ENCODE measurements around the gene IFNL4. TPM values are rescaled to one million over a fixed set of nuclear protein-coding genes. Genes with fewer than 3 reads are reported as not detected.
"Not testable (repeated sequence)": the region's sequence is repeated elsewhere in the genome, so short reads cannot be mapped to it uniquely, and the experiment has no call there.

Gene IFNL4
- total RNA-seq, 4 donors from 2014 or later: not detected

DNA sequence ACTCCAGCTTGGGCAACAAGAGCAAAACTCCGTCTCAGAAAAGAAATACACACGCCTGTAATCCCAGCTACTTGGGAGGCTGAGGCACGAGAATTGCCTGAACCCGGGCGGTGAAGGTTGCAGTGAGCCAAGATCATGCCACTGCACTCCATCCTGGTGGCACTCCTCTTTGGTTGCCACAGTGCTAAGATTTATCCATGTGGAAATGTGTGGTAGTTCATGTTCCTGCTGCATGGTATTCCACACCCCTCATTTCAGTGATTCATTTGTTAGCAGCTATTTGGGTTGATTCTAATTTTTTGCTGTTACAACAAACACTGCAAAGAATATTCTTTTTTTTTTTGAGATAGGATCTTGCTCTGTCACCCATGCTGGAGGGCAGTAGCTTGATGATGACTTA is 15.9 kb downstream of the IFNL4 start:
- H3K9me3 ChIP-seq: no peaks in the 10 kb centered on the region
- WGBS, 2 donors (ENCODE audit: low coverage in 1 of 2): 89 to 93% methylated on average over 2 to 5 of the region's 5 CpGs
- no peak for DNase-seq
- H3K36me3 ChIP-seq: no peaks in the 10 kb centered on the region
- H3K4me1 ChIP-seq: peaks cover 0 to 3% (median under 1%) of the 10 kb centered on the region in 4 donors
- intact Hi-C loops (cut with DNase I; ENCODE audit: low total_unique reads): no loop called here
- no peak overlapping the region for H3K27ac ChIP-seq
- H3K27me3 ChIP-seq: peaks cover 9% of the 10 kb centered on the region
- no peak overlapping the region for H3K4me3 ChIP-seq
- in situ Hi-C loops (cut with MboI; ENCODE audit: low pct_ligation_motif_present in 1 of 4, low pct_unique_long_range_greater_than_20kb in 1 of 4, low sequenced_read_pairs in 3 of 4): no loop called here
- TF ChIP-seq, protein P1, sequence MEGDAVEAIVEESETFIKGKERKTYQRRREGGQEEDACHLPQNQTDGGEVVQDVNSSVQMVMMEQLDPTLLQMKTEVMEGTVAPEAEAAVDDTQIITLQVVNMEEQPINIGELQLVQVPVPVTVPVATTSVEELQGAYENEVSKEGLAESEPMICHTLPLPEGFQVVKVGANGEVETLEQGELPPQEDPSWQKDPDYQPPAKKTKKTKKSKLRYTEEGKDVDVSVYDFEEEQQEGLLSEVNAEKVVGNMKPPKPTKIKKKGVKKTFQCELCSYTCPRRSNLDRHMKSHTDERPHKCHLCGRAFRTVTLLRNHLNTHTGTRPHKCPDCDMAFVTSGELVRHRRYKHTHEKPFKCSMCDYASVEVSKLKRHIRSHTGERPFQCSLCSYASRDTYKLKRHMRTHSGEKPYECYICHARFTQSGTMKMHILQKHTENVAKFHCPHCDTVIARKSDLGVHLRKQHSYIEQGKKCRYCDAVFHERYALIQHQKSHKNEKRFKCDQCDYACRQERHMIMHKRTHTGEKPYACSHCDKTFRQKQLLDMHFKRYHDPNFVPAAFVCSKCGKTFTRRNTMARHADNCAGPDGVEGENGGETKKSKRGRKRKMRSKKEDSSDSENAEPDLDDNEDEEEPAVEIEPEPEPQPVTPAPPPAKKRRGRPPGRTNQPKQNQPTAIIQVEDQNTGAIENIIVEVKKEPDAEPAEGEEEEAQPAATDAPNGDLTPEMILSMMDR (IDR thresholded peaks at IDR 0.05): no peak
- TF ChIP-seq POLR2AphosphoS5 (IDR thresholded peaks at IDR 0.05) (no peak), POLR2A (IDR thresholded peaks at IDR 0.05) (no peak), EP300 (IDR thresholded peaks at IDR 0.05; ENCODE audit: low read depth) (no peak)

DNA sequence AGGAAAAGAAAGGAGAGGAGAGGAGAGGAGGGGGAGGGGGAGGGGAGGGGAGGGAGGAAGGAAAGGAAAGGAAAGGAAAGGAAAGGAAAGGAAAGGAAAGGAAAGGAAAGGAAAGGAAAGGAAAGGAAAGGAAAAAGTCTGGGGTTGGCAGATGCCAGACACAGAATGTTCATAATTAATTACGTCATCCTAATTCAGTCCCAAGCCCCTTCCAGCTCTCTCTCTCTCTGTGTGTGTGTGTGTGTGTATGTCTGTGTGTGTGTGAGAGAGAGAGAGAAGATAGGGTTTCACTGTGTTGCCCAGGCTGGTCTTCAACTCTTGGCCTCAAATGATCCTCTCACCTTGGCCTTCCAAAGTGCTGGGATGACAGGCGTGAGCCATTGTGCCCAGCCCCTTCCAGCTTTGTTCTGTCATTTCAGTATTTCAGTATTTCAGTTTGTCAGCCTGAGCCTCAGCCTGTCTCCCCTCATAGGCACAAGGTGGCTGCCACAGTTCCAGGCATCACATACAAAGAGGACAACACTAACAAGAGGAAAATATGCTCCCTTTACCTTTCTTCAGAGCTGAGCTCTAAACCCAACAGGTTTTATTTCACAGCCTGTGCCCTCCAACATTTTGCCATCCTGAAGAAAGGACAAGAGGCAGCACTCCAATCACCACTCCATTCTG is 18.4 kb downstream of the IFNL4 start:
- H3K4me3 ChIP-seq: no peak overlapping the region
- in situ Hi-C loops (cut with MboI; ENCODE audit: low pct_ligation_motif_present in 1 of 4, low pct_unique_long_range_greater_than_20kb in 1 of 4, low sequenced_read_pairs in 3 of 4) (no loop called here), intact Hi-C loops (cut with DNase I; ENCODE audit: low total_unique reads) (no loop called here)
- H3K27ac ChIP-seq: no peak overlapping the region
- no peaks in the 10 kb centered on the region for H3K4me1 ChIP-seq
- peaks cover 5% of the 10 kb centered on the region for H3K27me3 ChIP-seq
- no peaks in the 10 kb centered on the region for H3K9me3 ChIP-seq
- no peak for TF ChIP-seq POLR2AphosphoS5 (IDR thresholded peaks at IDR 0.05)
- no peak for TF ChIP-seq EP300 (IDR thresholded peaks at IDR 0.05; ENCODE audit: low read depth)
- no peak for DNase-seq
- H3K36me3 ChIP-seq: no peaks in the 10 kb centered on the region
- WGBS, 2 donors (ENCODE audit: low coverage in 1 of 2): 68% methylated on average over 2 of the region's 2 CpGs; no CpG with 5 or more reads in 1 of the 2 donors

DNA sequence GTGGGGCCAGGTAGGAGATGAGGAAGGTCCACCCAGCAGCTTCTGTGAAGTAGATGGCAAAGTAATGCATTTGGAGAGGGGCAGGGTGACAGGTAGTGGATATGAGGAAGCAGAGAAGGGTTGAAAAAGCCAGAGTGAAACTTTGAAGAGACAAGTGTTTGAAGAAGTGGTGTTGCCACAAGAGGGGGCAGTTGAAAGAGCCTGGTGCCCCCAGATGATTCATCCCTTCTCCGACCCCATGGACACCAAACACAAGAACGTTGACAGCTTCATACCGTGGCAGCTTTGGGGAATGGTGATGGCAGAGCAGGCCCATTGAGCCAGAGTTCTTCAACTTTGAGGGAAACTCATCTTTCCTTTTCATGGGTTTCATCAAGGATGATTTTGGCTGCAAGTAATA is 23.7 kb downstream of the IFNL4 start:
- 26% methylated on average over 3 of the region's 3 CpGs; no CpG with 5 or more reads in 1 of the 2 donors for WGBS, 2 donors (ENCODE audit: low coverage in 1 of 2)
- no peak overlapping the region for H3K4me3 ChIP-seq
- in situ Hi-C loops (cut with MboI; ENCODE audit: low pct_ligation_motif_present in 1 of 4, low pct_unique_long_range_greater_than_20kb in 1 of 4, low sequenced_read_pairs in 3 of 4): loop anchor here in 1 of 4 donors (25.0 kb wide), 1 partner anchor 638 kb away; no protein-coding TSS in a partner anchor
- peaks cover 38% of the 10 kb centered on the region for H3K27me3 ChIP-seq
- no peaks in the 10 kb centered on the region for H3K9me3 ChIP-seq
- TF ChIP-seq, protein P1 (IDR thresholded peaks at IDR 0.05): no peak
- TF ChIP-seq POLR2A (IDR thresholded peaks at IDR 0.05) (no peak), EP300 (IDR thresholded peaks at IDR 0.05; ENCODE audit: low read depth) (no peak), POLR2AphosphoS5 (IDR thresholded peaks at IDR 0.05) (no peak)
- no peaks in the 10 kb centered on the region for H3K4me1 ChIP-seq
- no peak overlapping the region for H3K27ac ChIP-seq
- intact Hi-C loops (cut with DNase I; ENCODE audit: low total_unique reads): no loop called here
- no peaks in the 10 kb centered on the region for H3K36me3 ChIP-seq
- DNase-seq: no peak

DNA sequence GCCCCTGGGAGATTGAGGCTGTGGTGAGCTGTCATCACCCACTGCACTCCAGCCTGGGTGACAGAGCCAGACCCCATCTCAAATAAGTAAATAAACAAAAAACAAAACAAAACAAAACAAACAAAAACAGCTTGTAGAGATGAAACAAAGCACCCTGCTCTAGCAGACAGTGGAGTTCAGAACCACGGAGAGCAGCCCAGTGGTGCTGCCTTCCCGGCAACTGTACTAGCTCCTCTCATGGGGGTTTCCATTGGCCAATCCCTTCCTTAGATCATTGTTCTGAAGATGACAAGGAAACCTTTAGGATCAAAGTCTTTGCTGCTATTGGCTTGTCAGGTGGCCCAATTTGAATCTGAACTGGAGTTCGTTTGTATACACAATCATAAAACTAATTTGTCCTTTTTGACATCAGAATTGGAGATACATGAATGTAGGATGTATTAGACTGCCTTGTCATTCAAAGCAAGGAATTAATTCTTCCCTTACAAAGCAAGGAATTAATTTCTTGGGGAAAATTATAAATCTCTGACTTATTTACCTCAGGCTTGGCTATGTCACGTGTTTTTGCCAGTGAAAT is 24.9 kb downstream of the IFNL4 start:
- no peak overlapping the region for H3K27ac ChIP-seq
- in situ Hi-C loops (cut with MboI; ENCODE audit: low pct_ligation_motif_present in 1 of 4, low pct_unique_long_range_greater_than_20kb in 1 of 4, low sequenced_read_pairs in 3 of 4): loop anchor here in 1 of 4 donors (25.0 kb wide), 1 partner anchor 636 kb away; no protein-coding TSS in a partner anchor
- peaks cover 38% of the 10 kb centered on the region for H3K27me3 ChIP-seq
- no peak for DNase-seq
- no peaks in the 10 kb centered on the region for H3K4me1 ChIP-seq
- no peak overlapping the region for H3K4me3 ChIP-seq
- no peaks in the 10 kb centered on the region for H3K36me3 ChIP-seq
- no peaks in the 10 kb centered on the region for H3K9me3 ChIP-seq
- intact Hi-C loops (cut with DNase I; ENCODE audit: low total_unique reads): no loop called here
- TF ChIP-seq POLR2AphosphoS5 (IDR thresholded peaks at IDR 0.05) (no peak), POLR2A (IDR thresholded peaks at IDR 0.05) (no peak), EP300 (IDR thresholded peaks at IDR 0.05; ENCODE audit: low read depth) (no peak)
- TF ChIP-seq, protein P1 (IDR thresholded peaks at IDR 0.05): no peak
- 30 to 31% methylated on average over 3 to 4 of the region's 4 CpGs for WGBS, 2 donors (ENCODE audit: low coverage in 1 of 2)

DNA sequence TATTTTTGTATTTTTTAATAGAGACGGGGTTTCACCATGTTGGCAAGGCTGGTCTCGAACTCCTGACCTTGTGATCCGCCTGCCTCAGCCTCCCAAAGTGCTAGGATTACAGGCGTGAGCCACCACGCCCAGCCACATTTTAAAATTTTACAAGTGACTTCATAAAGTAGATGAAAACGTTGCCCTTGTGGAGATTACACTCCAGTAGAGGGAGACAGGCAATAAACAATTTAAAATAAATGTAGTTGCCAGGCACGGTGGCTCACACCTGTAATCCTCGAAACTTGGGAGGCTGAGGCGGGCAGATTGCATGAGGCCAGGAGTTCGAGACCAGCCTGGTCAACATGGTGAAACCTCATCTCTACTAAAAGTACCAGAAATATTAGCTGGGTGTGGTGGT is 29.5 kb downstream of the IFNL4 start:
- in situ Hi-C loops (cut with MboI; ENCODE audit: low pct_ligation_motif_present in 1 of 4, low pct_unique_long_range_greater_than_20kb in 1 of 4, low sequenced_read_pairs in 3 of 4): loop anchor here in 1 of 4 donors (25.0 kb wide), 1 partner anchor 632 kb away; no protein-coding TSS in a partner anchor
- H3K4me1 ChIP-seq; DNase-seq; intact Hi-C loops (cut with DNase I; ENCODE audit: low total_unique reads); H3K27ac ChIP-seq; H3K4me3 ChIP-seq; H3K9me3 ChIP-seq; H3K36me3 ChIP-seq: not testable (repeated sequence)
- 55 to 65% methylated on average over 8 to 10 of the region's 10 CpGs for WGBS, 2 donors (ENCODE audit: low coverage in 1 of 2)
- peaks cover 32% of the 10 kb centered on the region for H3K27me3 ChIP-seq

Measured in transverse colon (tissue), 4 donors.